Upper lobe of left lung (tissue), 4 donors: ENCODE results near the gene CARM1.

Source experiments
- CTCF ChIP-seq, 6 experiments: fragments of 450-650 bp in 4 of 6; fragments of 200-600 bp in 2 of 6; sonication (generic) in 2 of 6; IDR thresholded peaks; one replicate each; pipeline ENCODE4 v1.5.1; 2016 to 2019; ENCODE audit warnings: antibody characterized with exemption in 6 of 6
- EP300 ChIP-seq, 4 donors: sonication (generic); formaldehyde crosslinking; IDR thresholded peaks; one replicate each; pipeline ENCODE4 v1.5.1; 2017; ENCODE audit warnings: antibody characterized with exemption in 4 of 4, control low read depth in 2 of 4
- POLR2A ChIP-seq, 4 donors: fragments of 450-650 bp; IDR thresholded peaks; one replicate each; pipeline ENCODE4 v1.5.1; 2016 to 2017; ENCODE audit warnings: antibody characterized with exemption in 4 of 4, mild to moderate bottlenecking in 2 of 4

DNA sequence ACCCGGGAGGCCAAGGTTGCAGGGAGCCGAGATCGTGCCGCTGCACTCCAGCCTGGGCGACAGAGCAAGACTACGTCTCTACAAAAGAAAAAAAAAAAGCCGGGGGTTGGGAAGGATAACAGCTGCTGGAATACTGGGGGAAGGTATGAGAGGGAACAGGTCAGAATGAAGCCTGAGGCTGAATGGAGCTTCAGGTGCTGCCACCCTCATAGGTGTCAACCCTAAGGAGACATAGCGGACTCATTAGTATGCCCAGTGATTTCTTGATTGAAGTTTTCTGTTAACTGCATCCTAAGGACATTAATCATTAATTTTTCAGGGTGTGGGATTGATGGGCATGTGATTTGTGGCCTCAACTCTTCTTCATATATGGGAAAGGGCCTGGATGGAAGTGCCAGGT is 95.5 kb downstream of the CARM1 start:
- TF ChIP-seq EP300 (IDR thresholded peaks at IDR 0.05), result no peak
- TF ChIP-seq CTCF (IDR thresholded peaks at IDR 0.05), result no peak
- TF ChIP-seq POLR2A (IDR thresholded peaks at IDR 0.05), result no peak
